SK-N-SH treated with all-trans-retinoic acid at 6 μM for 48 hours (cell line): Measurements from ENCODE around the gene ABCG2.

Experiments used
- ATAC-seq: fragments of 200-7000 bp; cut with Tn5 transposase; 3 replicates; pipeline ENCODE4 v1.9.1; 2020; ENCODE audit warnings: mild to moderate bottlenecking, moderate library complexity
- ARNTL ChIP-seq: fragments of 450-650 bp; formaldehyde crosslinking; IDR thresholded peaks from 2 replicates; pipeline ENCODE4 v1.5.0; 2020; ENCODE audit warnings: low read depth, mild to moderate bottlenecking, moderate library complexity, borderline replicate concordance
- BACH2 ChIP-seq: fragments of 250-450 bp; sonication (Bioruptor Pico); IDR thresholded peaks from 2 replicates; pipeline ENCODE4 v1.9.0; 2021; ENCODE audit warnings: mild to moderate bottlenecking, borderline replicate concordance
- CSDC2 ChIP-seq: fragments of 250-450 bp; sonication (Bioruptor Pico); IDR thresholded peaks from 2 replicates; pipeline ENCODE4 v1.5.0; 2020; ENCODE audit warnings: mild to moderate bottlenecking, moderate library complexity
- ESRRG ChIP-seq: fragments of 250-450 bp; sonication (Bioruptor Pico); IDR thresholded peaks from 2 replicates; pipeline ENCODE4 v1.6.1; 2021; ENCODE audit warnings: mild to moderate bottlenecking
- GLIS3 ChIP-seq: fragments of 250-450 bp; sonication (Bioruptor Pico); IDR thresholded peaks from 2 replicates; pipeline ENCODE4 v1.5.0; 2020; ENCODE audit warnings: mild to moderate bottlenecking, moderate library complexity
- ISL1 ChIP-seq: fragments of 250-450 bp; sonication (Bioruptor Pico); IDR thresholded peaks from 2 replicates; pipeline ENCODE4 v2.1.2; 2022; ENCODE audit warnings: mild to moderate bottlenecking, moderate library complexity
- OSR1 ChIP-seq: fragments of 250-450 bp; sonication (Bioruptor Pico); IDR thresholded peaks from 2 replicates; pipeline ENCODE4 v1.8.0; 2022; ENCODE audit warnings: moderate library complexity, mild to moderate bottlenecking, inconsistent platforms
- RARB ChIP-seq: fragments of 250-450 bp; sonication (Bioruptor Pico); IDR thresholded peaks from 2 replicates; pipeline ENCODE4 v1.8.0; 2021; ENCODE audit warnings: mild to moderate bottlenecking, moderate library complexity
- TCF4 ChIP-seq: fragments of 250-450 bp; sonication (Bioruptor Pico); IDR thresholded peaks from 2 replicates; pipeline ENCODE4 v1.8.0; 2021; ENCODE audit warnings: mild to moderate bottlenecking, moderate library complexity, borderline replicate concordance
- ZC3H10 ChIP-seq: fragments of 250-450 bp; sonication (Bioruptor Pico); IDR thresholded peaks from 2 replicates; pipeline ENCODE4 v1.5.1; 2021; ENCODE audit warnings: mild to moderate bottlenecking, moderate library complexity
- ZFP3 ChIP-seq: fragments of 250-450 bp; sonication (Bioruptor Pico); IDR thresholded peaks from 2 replicates; pipeline ENCODE4 v1.5.0; 2020; ENCODE audit warnings: mild to moderate bottlenecking, moderate library complexity
- ZFP30 ChIP-seq: fragments of 450-650 bp; formaldehyde crosslinking; IDR thresholded peaks from 2 replicates; pipeline ENCODE4 v1.5.0; 2022; ENCODE audit warnings: mild to moderate bottlenecking, moderate library complexity
- ZNF565 ChIP-seq: fragments of 450-650 bp; formaldehyde crosslinking; conservative IDR thresholded peaks from 2 replicates; pipeline ENCODE4 v1.5.0; 2020; ENCODE audit warnings: low read depth, mild to moderate bottlenecking, moderate library complexity
- ZNF70 ChIP-seq: fragments of 450-650 bp; formaldehyde crosslinking; IDR thresholded peaks from 2 replicates; pipeline ENCODE4 v1.5.0; 2020; ENCODE audit warnings: mild to moderate bottlenecking, moderate library complexity
- ZNF8 ChIP-seq: fragments of 450-650 bp; formaldehyde crosslinking; IDR thresholded peaks from 2 replicates; pipeline ENCODE4 v1.5.0; 2020; ENCODE audit warnings: mild to moderate bottlenecking, moderate library complexity
- TF ChIP-seq, protein P1 (sequence below): fragments of 250-450 bp; sonication (Bioruptor Pico); IDR thresholded peaks from 2 replicates; pipeline ENCODE4 v1.5.0; 2020; ENCODE audit warnings: mild to moderate bottlenecking, moderate library complexity
- TF ChIP-seq, protein P2 (sequence below): fragments of 250-450 bp; sonication (Bioruptor Pico); IDR thresholded peaks from 2 replicates; pipeline ENCODE4 v1.8.0; 2020; ENCODE audit warnings: mild to moderate bottlenecking, moderate library complexity, borderline replicate concordance
- TF ChIP-seq, protein P3 (sequence below): fragments of 250-450 bp; sonication (Bioruptor Pico); IDR thresholded peaks from 2 replicates; pipeline ENCODE4 v1.5.1; 2021; ENCODE audit warnings: mild to moderate bottlenecking, moderate library complexity
- TF ChIP-seq, protein P4 (sequence below): fragments of 250-450 bp; sonication (Bioruptor Pico); IDR thresholded peaks from 2 replicates; pipeline ENCODE4 v1.5.1; 2020; ENCODE audit warnings: low read depth, mild to moderate bottlenecking, moderate library complexity

Gene ABCG2

DNA sequence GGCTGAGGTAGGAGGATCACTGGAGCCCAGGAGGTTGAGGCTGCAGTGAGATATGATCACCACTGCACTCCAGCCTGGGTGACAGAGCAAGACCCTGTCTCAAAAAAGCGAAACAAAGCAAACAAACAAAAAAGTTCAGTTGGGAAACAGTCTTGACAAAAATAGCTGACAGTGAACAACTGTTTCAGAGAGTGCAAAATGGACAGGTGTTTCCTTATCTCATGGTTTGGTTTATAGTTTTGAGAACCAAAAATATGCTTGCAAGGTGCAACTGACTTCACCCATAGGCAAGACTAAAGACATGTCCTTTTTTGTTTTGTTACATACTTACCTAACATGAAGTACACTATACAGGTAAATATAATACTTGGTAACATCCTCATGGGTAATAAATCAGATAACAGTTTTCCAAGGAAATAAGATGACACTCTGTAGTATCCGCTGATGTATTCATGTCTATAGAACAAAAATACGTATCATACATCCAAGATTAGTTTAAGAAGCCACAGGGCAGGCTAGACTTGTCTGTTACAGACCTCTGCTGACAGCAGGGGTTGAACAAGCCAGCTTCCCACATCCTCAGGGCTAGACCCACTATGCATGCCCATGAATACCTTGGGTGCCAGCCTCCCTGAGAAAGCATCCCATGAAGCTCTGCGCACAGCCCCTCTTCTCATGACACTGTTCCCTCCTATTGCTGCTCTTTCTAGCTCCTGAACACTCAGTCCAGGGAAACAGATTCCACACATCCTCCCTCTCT lies 59.3 kb downstream of the ABCG2 start:
- ATAC-seq: no peak
- TF ChIP-seq CSDC2 (CRISPR knock-in tag): no peak
- TF ChIP-seq ESRRG (CRISPR knock-in tag): no peak
- TF ChIP-seq ZNF565 (CRISPR knock-in tag): no peak
- TF ChIP-seq, protein P1, sequence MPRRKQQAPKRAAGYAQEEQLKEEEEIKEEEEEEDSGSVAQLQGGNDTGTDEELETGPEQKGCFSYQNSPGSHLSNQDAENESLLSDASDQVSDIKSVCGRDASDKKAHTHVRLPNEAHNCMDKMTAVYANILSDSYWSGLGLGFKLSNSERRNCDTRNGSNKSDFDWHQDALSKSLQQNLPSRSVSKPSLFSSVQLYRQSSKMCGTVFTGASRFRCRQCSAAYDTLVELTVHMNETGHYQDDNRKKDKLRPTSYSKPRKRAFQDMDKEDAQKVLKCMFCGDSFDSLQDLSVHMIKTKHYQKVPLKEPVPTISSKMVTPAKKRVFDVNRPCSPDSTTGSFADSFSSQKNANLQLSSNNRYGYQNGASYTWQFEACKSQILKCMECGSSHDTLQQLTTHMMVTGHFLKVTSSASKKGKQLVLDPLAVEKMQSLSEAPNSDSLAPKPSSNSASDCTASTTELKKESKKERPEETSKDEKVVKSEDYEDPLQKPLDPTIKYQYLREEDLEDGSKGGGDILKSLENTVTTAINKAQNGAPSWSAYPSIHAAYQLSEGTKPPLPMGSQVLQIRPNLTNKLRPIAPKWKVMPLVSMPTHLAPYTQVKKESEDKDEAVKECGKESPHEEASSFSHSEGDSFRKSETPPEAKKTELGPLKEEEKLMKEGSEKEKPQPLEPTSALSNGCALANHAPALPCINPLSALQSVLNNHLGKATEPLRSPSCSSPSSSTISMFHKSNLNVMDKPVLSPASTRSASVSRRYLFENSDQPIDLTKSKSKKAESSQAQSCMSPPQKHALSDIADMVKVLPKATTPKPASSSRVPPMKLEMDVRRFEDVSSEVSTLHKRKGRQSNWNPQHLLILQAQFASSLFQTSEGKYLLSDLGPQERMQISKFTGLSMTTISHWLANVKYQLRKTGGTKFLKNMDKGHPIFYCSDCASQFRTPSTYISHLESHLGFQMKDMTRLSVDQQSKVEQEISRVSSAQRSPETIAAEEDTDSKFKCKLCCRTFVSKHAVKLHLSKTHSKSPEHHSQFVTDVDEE (CRISPR knock-in tag): no peak
- no peak for TF ChIP-seq OSR1 (CRISPR knock-in tag)
- TF ChIP-seq GLIS3 (CRISPR knock-in tag): no peak

DNA sequence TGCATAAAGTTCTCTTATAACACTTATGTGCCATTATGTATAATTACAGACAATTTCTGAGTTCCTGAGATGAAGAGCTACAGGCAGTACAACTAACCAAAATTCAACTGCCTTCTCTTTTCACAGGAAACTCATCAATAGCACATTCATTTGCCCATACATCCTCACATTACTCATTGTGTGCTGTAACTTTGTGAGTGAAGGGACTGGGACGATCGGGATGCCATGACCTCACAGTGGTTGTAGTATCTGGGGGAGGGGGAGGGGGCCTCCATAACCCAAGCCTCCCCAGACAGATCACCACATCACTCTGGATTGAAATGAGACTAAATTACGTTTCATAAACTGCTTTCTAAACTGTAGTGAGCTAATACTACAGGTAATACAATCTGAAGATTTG lies 60.7 kb downstream of the ABCG2 start:
- TF ChIP-seq ZFP3 (CRISPR knock-in tag) (no peak), ZNF565 (CRISPR knock-in tag) (no peak), BACH2 (CRISPR knock-in tag) (no peak)
- TF ChIP-seq, protein P2, sequence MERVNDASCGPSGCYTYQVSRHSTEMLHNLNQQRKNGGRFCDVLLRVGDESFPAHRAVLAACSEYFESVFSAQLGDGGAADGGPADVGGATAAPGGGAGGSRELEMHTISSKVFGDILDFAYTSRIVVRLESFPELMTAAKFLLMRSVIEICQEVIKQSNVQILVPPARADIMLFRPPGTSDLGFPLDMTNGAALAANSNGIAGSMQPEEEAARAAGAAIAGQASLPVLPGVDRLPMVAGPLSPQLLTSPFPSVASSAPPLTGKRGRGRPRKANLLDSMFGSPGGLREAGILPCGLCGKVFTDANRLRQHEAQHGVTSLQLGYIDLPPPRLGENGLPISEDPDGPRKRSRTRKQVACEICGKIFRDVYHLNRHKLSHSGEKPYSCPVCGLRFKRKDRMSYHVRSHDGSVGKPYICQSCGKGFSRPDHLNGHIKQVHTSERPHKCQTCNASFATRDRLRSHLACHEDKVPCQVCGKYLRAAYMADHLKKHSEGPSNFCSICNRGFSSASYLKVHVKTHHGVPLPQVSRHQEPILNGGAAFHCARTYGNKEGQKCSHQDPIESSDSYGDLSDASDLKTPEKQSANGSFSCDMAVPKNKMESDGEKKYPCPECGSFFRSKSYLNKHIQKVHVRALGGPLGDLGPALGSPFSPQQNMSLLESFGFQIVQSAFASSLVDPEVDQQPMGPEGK (CRISPR knock-in tag): no peak
- TF ChIP-seq, protein P3, sequence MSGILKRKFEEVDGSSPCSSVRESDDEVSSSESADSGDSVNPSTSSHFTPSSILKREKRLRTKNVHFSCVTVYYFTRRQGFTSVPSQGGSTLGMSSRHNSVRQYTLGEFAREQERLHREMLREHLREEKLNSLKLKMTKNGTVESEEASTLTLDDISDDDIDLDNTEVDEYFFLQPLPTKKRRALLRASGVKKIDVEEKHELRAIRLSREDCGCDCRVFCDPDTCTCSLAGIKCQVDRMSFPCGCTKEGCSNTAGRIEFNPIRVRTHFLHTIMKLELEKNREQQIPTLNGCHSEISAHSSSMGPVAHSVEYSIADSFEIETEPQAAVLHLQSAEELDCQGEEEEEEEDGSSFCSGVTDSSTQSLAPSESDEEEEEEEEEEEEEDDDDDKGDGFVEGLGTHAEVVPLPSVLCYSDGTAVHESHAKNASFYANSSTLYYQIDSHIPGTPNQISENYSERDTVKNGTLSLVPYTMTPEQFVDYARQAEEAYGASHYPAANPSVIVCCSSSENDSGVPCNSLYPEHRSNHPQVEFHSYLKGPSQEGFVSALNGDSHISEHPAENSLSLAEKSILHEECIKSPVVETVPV (CRISPR knock-in tag): no peak
- TF ChIP-seq, protein P1 (CRISPR knock-in tag): no peak
- no peak for ATAC-seq

DNA sequence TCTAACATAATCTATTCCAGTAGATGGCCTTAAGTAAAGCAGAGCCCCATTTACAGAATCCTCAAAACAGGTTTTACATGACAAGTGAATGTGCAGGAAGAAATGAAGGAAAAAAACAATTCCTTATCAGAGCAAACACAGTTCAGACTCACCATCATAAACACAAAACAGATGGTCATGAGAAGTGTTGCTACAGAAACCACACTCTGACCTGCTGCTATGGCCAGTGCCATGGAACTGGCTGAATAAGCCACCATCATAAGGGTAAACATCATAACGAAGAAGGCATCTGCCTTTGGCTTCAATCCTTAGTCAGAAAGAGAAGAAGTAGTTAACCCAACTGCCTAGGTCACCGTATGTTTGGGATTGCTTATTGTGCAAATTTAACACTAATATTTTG lies 61.1 kb downstream of the ABCG2 start:
- TF ChIP-seq ARNTL: no peak
- ATAC-seq: no peak

DNA sequence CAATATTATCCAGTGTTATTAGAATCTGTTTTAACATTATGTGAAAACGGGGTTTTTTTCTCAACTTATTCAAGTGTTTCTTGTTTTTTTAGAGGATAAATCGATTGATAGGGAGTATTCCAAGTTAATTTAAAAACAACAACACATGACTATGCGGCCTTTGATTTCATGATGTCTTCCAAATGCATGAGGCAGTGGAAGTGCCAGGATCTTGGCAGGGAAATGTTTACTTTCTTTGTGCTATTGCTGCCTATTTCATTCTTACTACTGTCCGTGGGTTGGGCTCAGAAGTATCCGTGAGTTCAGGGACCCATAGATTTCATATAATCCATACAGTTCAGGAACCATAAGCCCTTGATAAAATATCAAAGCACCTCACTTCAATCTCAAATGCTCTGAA lies 64.6 kb downstream of the ABCG2 start:
- no peak for ATAC-seq
- TF ChIP-seq ISL1 (CRISPR knock-in tag): no peak
- TF ChIP-seq CSDC2 (CRISPR knock-in tag): no peak
- no peak for TF ChIP-seq ZFP30 (CRISPR knock-in tag)
- TF ChIP-seq, protein P4, sequence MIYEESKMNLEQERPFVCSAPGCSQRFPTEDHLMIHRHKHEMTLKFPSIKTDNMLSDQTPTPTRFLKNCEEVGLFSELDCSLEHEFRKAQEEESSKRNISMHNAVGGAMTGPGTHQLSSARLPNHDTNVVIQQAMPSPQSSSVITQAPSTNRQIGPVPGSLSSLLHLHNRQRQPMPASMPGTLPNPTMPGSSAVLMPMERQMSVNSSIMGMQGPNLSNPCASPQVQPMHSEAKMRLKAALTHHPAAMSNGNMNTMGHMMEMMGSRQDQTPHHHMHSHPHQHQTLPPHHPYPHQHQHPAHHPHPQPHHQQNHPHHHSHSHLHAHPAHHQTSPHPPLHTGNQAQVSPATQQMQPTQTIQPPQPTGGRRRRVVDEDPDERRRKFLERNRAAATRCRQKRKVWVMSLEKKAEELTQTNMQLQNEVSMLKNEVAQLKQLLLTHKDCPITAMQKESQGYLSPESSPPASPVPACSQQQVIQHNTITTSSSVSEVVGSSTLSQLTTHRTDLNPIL: no peak

DNA sequence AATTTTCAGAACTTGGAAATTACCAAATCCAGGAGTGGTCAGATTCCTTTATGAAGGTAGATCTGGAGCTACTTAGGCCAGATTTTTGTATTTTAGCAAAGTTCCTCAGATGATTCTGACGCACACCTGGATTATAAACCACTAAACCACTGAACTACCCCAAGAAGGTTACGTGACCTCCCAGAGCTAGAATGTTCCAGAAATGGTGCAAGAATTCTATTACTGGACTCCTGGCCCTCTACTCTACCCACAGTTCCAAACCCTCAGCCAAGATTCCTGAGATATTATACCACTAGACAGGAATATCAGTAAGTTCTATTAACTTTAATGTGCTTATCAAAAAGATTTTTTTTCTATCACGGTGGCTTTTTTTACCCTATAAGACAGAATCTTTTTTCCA lies 67.1 kb downstream of the ABCG2 start:
- no peak for ATAC-seq
- TF ChIP-seq GLIS3 (CRISPR knock-in tag) (no peak), ESRRG (CRISPR knock-in tag) (no peak), ZC3H10 (CRISPR knock-in tag) (no peak), ZNF70 (CRISPR knock-in tag) (no peak), ZNF8 (CRISPR knock-in tag) (no peak), ZFP3 (CRISPR knock-in tag) (no peak), TCF4 (CRISPR knock-in tag) (no peak), ZNF565 (CRISPR knock-in tag) (no peak), CSDC2 (CRISPR knock-in tag) (no peak), RARB (no peak)
- TF ChIP-seq, all 23 proteins: peak for 0
